HG03108 (cell line): ENCODE results near the gene ETV6.
A peak's percentile ranks its signal among the peaks of the same experiment; 100 is the strongest.

Experiments used
- ATAC-seq: cut with Tn5 transposase; IDR thresholded peaks from one replicate; pipeline ENCODE4 v1.9.1; 2021; ENCODE audit warnings: moderate library complexity; ENCODE audit not compliant: unreplicated experiment

ETV6 gene

GRCh38 chr12:11755302-11755930, 105.9 kb downstream of the ETV6 start:
- ATAC-seq = no peak

DNA sequence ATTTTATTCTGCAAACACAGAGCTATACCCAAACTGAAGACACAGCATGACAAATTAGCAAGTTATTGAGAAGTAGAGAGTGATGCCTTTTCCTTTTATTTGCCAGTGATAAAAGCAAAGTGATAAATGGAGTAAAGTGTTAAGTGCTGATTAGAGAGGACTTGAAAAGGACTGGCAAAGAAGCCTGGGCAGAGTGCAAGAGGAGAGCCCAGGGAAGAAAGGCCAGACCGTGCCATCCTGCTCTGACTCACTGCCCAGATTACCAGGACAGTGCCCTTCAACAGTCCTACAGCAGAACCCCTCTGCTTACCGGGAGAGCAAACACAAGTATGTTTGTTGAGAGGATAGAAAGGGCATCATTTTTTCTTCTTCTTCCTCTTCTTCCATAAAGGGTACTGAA, 106.5 kb downstream of the ETV6 start:
- ATAC-seq = no peak

- ATAC-seq = no peak
Observed at GRCh38 chr12:11756523-11756922, 107.0 kb downstream of the ETV6 start.

- no peak for ATAC-seq
Observed at GRCh38 chr12:11757095-11757494, 107.6 kb downstream of the ETV6 start.

DNA sequence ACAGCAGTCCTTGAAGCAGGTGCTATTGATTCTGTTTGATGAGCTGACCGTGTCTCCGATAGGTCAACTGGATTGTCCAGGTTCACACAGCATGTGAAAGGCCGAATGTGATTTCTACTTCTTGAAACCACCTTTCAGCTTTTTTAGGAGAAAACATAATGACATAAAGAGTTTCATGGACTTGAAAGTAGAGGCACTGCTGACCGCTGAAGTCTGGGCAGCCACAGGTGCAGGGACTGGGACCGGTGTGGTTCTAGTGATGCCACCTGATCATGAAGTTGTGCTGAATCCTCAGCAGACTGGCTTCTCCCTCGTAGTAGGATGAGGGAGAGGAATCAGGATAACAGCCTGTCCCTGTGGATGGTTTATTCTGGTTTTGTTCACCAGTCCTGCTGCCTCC, 108.1 kb downstream of the ETV6 start:
- ATAC-seq = no peak

DNA sequence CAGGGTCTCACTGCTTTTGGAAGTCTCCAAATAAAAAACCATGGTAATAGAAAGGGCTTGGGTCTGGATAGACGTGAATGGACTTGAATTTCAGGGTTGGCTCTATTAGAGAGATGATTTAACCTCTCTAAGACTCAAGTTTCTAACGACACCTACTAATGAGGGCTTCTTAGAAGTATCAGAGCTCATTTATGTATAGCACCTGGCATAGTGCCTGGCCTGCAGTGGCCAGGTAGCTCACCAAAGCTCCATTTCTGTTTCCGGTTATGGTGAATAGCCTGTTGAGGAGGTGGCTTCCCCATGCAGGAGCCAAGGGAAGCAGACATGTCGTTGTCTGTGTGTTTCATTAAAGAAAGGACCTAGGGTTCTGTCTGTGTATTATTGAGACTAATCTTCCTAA, 108.6 kb downstream of the ETV6 start:
- no peak for ATAC-seq

DNA sequence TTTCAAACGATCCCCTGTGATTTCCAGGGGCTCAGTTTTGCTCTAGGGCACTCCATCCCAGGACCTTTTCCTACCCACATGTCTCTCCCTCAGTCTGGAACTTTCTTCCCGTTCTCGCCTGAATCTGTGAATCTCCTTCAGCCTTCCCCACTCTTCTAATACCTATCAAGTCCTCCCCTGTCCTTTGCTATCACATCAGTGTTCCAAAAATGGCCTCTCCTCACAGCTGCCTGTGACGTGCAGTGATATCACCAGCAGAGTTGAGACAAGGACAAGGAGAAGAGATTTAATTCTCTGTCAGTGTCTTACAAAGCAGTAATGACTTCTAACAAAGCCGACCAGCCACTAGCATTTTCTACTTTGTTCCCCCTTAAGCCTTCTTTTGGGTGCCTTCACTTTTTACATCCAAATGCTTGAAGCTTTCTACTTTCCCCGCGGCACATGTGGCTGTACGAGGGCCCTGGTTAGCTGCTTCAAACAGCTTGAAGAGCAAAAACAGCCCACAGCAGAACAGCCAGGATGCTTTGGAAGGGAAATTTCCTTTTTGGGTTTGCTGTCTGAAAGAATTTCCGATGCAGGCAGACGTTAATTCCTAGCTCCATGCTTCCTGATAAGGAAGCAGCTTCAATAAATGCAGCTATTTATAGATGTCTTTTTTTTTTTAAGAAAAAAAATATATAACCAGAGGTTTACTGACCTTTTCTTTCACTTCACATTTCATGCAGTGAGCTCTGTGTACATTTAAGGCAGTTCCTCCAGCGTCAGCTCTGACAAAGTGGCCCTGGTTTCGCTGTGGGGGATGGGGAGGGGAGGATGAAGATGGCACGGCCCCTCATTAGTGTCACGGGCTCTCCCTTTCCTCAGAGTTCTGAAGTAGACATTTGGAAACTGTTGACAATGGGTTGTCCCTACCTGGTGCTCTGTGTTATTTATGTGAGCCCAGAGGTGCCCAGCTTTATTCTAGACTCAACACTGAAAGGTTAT, 109.3 kb downstream of the ETV6 start:
- peak; percentile 38 for ATAC-seq

- ATAC-seq = no peak
Observed at GRCh38 chr12:11759494-11759878, 110.0 kb downstream of the ETV6 start.

- no peak for ATAC-seq
Observed at GRCh38 chr12:11759899-11760298, 110.4 kb downstream of the ETV6 start.

DNA sequence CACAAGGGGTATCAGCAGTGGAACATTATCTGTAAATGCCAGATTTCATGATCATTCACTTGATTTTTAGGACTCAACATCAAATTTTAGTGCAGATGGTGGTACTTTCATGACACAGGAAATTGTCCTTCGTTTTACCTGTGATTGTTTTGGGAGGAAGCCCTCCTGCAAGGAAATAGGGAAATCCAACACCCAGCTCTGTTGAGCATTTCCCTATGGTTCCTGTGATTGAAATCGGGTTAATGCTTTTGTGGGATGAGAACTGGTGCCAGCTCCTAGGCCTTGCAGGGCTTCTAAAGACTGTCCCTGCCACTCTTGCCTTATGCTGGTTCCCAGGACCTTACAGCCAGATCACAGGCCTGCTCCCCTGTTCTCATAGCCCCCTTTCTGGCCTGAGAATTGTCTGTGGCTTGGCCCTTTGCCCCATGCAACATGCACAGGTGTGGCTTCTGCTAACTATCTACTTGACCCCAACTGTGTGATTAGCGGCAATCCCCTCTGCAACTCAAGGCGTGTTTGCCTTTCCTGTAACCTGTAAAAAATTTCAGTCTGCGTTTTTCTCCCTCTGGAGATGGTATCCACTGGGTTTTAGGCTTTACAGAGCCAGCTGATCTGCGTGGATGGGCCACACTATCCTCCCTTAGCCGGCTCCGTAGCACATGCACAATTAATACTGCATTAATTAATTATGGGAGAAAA, 112.5 kb downstream of the ETV6 start:
- peak; percentile 36 for ATAC-seq

- ATAC-seq = peak; percentile 25
Observed at GRCh38 chr12:11762723-11763326, 113.4 kb downstream of the ETV6 start.

DNA sequence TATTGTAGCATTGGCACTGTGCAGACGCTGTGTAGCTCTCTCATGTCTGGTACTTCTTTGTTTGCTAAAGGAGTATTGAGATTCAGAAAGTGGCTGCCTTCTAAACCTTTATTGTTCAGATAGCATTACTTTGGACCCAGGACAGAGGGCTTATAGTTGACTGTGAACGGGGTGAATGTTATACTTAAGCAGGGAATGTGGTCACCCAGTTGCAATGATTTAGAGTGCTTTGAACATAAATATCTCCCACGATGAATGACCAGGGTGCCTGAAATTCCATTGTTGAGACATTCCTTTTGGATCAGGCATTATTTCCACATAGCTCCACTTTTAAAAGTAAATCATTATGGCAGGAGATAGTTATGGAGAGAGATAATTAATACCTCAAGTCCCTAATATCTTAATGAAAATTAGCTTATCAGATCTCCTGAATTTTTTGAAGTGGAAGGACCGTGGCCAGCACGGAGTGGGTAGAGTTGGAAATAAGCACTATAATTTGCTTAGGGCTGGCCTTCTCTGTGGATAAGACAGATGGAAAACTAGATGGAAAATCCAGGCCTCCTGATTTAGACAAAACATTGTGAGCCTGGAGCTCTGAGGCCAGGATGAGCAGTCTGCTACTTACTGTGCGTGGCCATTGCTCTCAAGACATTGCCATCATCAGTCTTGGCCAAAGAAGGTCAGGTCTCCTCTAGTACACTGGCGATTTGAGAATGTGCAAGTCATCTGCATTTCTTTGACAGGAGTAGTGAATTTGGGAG, 114.5 kb downstream of the ETV6 start:
- no peak for ATAC-seq

DNA sequence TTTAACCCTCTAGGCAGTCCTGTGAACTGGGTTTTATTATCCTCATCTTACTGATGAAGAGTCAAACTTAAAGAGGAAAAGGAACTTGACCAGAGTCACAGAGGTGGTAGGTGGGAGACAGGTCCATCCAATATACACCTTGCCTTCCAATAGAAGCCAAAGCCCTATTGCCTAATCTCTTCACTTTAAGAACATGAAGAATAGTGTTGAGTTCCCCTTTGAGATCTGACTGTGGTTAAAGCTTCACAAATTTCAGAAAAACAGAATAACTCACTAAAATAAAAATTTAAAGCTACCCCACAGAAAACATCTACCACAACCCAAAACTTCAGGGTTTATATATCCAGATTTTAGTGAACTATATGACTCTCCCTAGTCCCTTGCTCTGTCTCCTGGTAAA, 115.4 kb downstream of the ETV6 start:
- no peak for ATAC-seq

- no peak for ATAC-seq
Observed at GRCh38 chr12:11765421-11765816, 115.9 kb downstream of the ETV6 start.

DNA sequence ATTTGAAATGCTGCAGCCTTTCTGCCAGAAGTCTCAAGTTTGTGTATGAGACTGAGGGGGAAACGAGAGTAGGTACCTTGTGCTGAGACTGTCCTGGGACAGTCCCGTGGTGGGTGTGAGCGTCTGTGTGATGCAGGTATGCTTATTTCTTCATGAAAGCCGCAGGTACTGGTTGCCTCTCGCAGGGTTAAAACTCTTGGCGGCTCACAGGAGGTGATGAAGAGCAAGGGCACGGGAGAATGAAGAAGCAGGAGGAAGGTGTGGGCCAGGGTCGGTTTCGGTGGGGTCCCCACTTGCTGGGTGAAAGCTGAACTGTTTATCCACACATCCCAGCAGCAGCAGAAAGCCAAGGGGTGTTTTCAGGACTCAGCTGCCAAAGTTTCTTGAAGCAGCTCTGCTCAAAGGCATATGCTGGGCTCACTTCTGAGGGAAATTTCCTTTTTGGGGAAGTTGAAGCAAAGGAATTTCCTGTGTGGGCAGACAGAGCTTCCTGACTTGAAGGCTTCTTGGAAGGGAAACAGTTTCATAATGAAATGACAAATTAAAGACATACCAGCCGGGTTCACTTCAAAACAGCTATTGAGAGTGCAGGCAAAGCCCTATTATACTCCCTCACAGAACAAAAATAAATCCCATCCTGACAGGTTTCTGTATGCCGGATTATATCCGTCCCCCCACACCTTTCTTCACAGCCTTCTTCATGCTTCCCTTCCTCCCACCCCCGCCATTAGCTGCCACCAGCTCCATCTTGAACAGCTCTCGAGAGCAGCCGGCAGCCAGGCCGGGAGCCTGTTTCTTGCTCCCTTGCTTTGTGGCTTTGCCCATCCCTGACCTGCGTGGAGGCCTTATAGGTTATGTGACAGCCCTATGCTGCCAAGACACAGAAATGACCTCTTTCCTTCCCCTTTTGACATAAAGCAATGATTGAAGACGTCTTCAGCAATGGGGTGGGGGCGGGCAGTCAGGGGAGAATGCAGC, 116.6 kb downstream of the ETV6 start:
- ATAC-seq = peak; percentile 58

DNA sequence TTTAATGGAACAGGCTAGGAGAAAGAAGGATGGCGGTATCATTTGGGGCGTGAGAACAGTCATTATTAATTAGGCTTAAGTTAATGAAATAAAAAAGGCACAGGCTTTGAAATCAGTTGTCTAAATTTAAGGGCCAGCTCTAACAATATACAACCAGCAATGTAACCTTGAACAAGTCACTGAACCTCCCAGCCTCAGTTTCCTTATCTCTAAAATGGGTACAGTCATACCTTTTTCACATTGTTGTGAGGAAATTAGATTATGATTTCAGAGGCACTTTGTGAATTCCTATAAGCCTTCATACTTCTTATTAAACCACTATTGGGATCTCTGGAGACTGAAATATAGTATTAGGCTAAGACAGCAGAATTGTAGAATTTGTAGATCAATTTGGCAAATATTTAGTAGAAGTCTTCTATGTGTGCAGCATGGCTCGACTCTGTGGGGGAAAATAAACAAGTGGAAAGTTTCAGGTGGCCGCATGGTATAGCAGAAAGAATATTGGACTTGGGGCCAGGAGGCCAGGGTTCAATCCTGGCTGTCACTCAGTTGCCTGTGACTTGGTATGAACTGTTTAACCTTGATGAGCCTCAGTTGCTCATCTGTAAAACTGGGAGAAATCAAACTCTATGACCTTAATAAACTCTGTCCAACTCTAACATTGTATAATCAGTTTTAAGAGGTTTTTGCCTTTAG, 117.7 kb downstream of the ETV6 start:
- ATAC-seq = no peak

GRCh38 chr12:11767798-11768197, 118.3 kb downstream of the ETV6 start:
- no peak for ATAC-seq

- ATAC-seq = no peak
Observed at GRCh38 chr12:11768233-11768965, 118.9 kb downstream of the ETV6 start.
